HCT116 (cell line): ENCODE data around the gene RIOX2. TPM values are rescaled to one million over a fixed set of nuclear protein-coding genes. Genes with fewer than 3 reads are reported as not detected.

ENCODE experiments used
- ATAC-seq: fragments of 200-7000 bp; cut with Tn5 transposase; 2 replicates; pipeline ENCODE4 v1.9.1; 2020; ENCODE audit warnings: mild to moderate bottlenecking, moderate library complexity
- BruUV-seq: library from RNA; stranded (reverse); fragments of 400-500 nt; replicated peaks from 2 replicates; lab custom pipeline; 2021; lab: Mats Ljungman, UMichigan
- CTCF ChIA-PET: fragments of 300-600 bp; sonication (Branson Sonifier 250); formaldehyde crosslinking; loops from one replicate; lab custom pipeline; 2021; ENCODE audit warnings: antibody characterized with exemption; lab: Charles Lee
- POLR2A ChIA-PET: fragments of 300-600, 350-600 bp; sonication (Branson Sonifier 250); formaldehyde crosslinking; loops from one replicate; lab custom pipeline; 2021; ENCODE audit warnings: antibody characterized with exemption; lab: Charles Lee
- RAD21 ChIA-PET, 2 experiments: fragments of 300-600 bp; sonication (Branson Sonifier 250); formaldehyde crosslinking; loops; one replicate each; lab custom pipeline; 2023; ENCODE audit warnings: low total read pairs in 2 of 2; ENCODE audit not compliant: uncharacterized antibody in 2 of 2, unreplicated experiment in 2 of 2, low non-redundant PET in 1 of 2; lab: Charles Lee
- DNase-seq: peaks from one replicate; pipeline ENCODE4 v3.0.0-alpha.2; 2010; ENCODE audit warnings: low read depth, low spot score
- H2AFZ ChIP-seq: fragments of 200-600 bp; shearing (Covaris generic), sonication (generic); 2 replicates; pipeline ENCODE4 v1.6.1; 2017; ENCODE audit warnings: low read depth, mixed run types, mixed read lengths, antibody characterized with exemption, low read length; ENCODE audit not compliant: poor library complexity, severe bottlenecking
- H3K27ac ChIP-seq: 2 replicates; pipeline ENCODE4 v1.5.1; 2012; ENCODE audit warnings: low read depth, low read length
- H3K27me3 ChIP-seq: fragments of 200-600 bp; sonication (generic); 2 replicates; pipeline ENCODE4 v1.6.1; 2016; ENCODE audit warnings: mixed run types, low read length, mixed read lengths; ENCODE audit not compliant: insufficient read depth
- H3K36me3 ChIP-seq, 2 experiments: fragments of 200-500 bp in 1 of 2; fragments of 200-600 bp in 1 of 2; sonication (Bioruptor generic) in 1 of 2; sonication (generic) in 1 of 2; 2 replicates each; pipeline versions ENCODE4 v1.5.1 to v1.6.1; 2014 to 2016; ENCODE audit warnings: low read length in 2 of 2, inconsistent platforms in 1 of 2, mixed read lengths in 1 of 2, mixed run types in 1 of 2; ENCODE audit not compliant: insufficient read depth in 2 of 2, control insufficient read depth in 1 of 2
- H3K4me1 ChIP-seq, 2 experiments: fragments of 200-600 bp in 1 of 2; sonication (generic) in 1 of 2; 2 replicates each; pipeline versions ENCODE4 v1.5.1 to v1.6.1; 2012 to 2017; ENCODE audit warnings: low read length in 2 of 2, inconsistent platforms in 1 of 2, mild to moderate bottlenecking in 1 of 2, mixed read lengths in 1 of 2, mixed run types in 1 of 2, moderate library complexity in 1 of 2; ENCODE audit not compliant: insufficient read depth in 2 of 2, control insufficient read depth in 1 of 2
- H3K4me2 ChIP-seq: fragments of 200-600 bp; sonication (generic); 2 replicates; pipeline ENCODE4 v1.6.1; 2017; ENCODE audit warnings: mixed run types, low read length, mixed read lengths
- H3K4me3 ChIP-seq, 2 experiments: fragments of 200-600 bp in 1 of 2; sonication (generic) in 1 of 2; replicated peaks in 1 of 2; 2 replicates each; pipeline ENCODE4 v1.5.1; 2011 to 2016; ENCODE audit warnings: low read length in 2 of 2, control low read depth in 1 of 2, low read depth in 1 of 2, mild to moderate bottlenecking in 1 of 2, mixed read lengths in 1 of 2, mixed run types in 1 of 2
- H3K79me2 ChIP-seq: fragments of 200-600 bp; sonication (generic); 2 replicates; pipeline ENCODE4 v1.6.1; 2017; ENCODE audit warnings: mild to moderate bottlenecking, mixed run types, low read length, moderate library complexity, mixed read lengths; ENCODE audit not compliant: insufficient read depth
- H3K9ac ChIP-seq: fragments of 200-600 bp; sonication (generic); 2 replicates; pipeline ENCODE4 v1.6.1; 2016; ENCODE audit warnings: low read length, mixed read lengths
- H3K9me2 ChIP-seq: fragments of 200-600 bp; sonication (generic), shearing (Covaris generic); 2 replicates; pipeline ENCODE4 v1.6.1; 2017; ENCODE audit warnings: mixed run types, mild to moderate bottlenecking, moderate library complexity; ENCODE audit not compliant: insufficient read depth
- H3K9me3 ChIP-seq, 2 experiments: fragments of 200-500 bp in 1 of 2; fragments of 200-600 bp in 1 of 2; sonication (Bioruptor generic) in 1 of 2; sonication (generic) in 1 of 2; 2 replicates each; pipeline ENCODE4 v1.6.1; 2014 to 2017; ENCODE audit warnings: low read length in 2 of 2, mixed read lengths in 2 of 2, inconsistent platforms in 1 of 2, low read depth in 1 of 2, mild to moderate bottlenecking in 1 of 2, mixed run types in 1 of 2, moderate library complexity in 1 of 2; ENCODE audit not compliant: control insufficient read depth in 1 of 2, insufficient read depth in 1 of 2
- H4K20me1 ChIP-seq: fragments of 200-600 bp; sonication (generic), shearing (Covaris generic); 2 replicates; pipeline ENCODE4 v1.6.1; 2017; ENCODE audit warnings: mixed run types, mild to moderate bottlenecking, moderate library complexity; ENCODE audit not compliant: insufficient read depth
- CBX3 ChIP-seq: IDR thresholded peaks from 2 replicates; pipeline ENCODE4 v1.6.1; 2012; ENCODE audit warnings: low read depth
- CEBPB ChIP-seq: IDR thresholded peaks from 2 replicates; pipeline ENCODE4 v1.6.1; 2012; ENCODE audit warnings: low read depth
- EGR1 ChIP-seq: IDR thresholded peaks from 2 replicates; pipeline ENCODE4 v1.6.1; 2012; ENCODE audit warnings: low read depth
- ELF1 ChIP-seq: IDR thresholded peaks from 2 replicates; pipeline ENCODE4 v1.6.1; 2012; ENCODE audit warnings: low read depth, borderline replicate concordance
- EZH2 ChIP-seq: fragments of 200-600 bp; sonication (generic); IDR thresholded peaks from 2 replicates; pipeline ENCODE4 v1.6.1; 2017; ENCODE audit warnings: antibody characterized with exemption, mixed run types
- EZH2phosphoT487 ChIP-seq: fragments of 200-600 bp; IDR thresholded peaks from 2 replicates; pipeline ENCODE4 v1.6.1; 2018; ENCODE audit warnings: antibody characterized with exemption, borderline replicate concordance
- FOSL1 ChIP-seq: IDR thresholded peaks from 2 replicates; pipeline ENCODE4 v1.6.1; 2012; ENCODE audit warnings: low read depth
- JUND ChIP-seq: IDR thresholded peaks from 2 replicates; pipeline ENCODE4 v1.6.1; 2012
- MAX ChIP-seq: IDR thresholded peaks from 2 replicates; pipeline ENCODE4 v1.6.1; 2012
- POLR2A ChIP-seq: IDR thresholded peaks from 2 replicates; pipeline ENCODE4 v1.7.0; 2011; ENCODE audit warnings: borderline replicate concordance; ENCODE audit not compliant: insufficient read depth, insufficient read length; ENCODE audit errors: extremely low read depth
- RAD21 ChIP-seq: IDR thresholded peaks from 2 replicates; pipeline ENCODE4 v1.6.1; 2012; ENCODE audit warnings: low read depth, mild to moderate bottlenecking
- REST ChIP-seq: IDR thresholded peaks from 2 replicates; pipeline ENCODE4 v1.6.1; 2012; ENCODE audit warnings: low read depth
- SIN3A ChIP-seq: IDR thresholded peaks from 2 replicates; pipeline ENCODE4 v1.6.1; 2012; ENCODE audit warnings: low read depth
- SP1 ChIP-seq: IDR thresholded peaks from 2 replicates; pipeline ENCODE4 v1.6.1; 2012; ENCODE audit warnings: low read depth
- TCF7L2 ChIP-seq: IDR thresholded peaks from 2 replicates; pipeline ENCODE4 v1.7.0; 2011; ENCODE audit warnings: borderline replicate concordance, inconsistent platforms; ENCODE audit not compliant: insufficient read depth, insufficient read length; ENCODE audit errors: extremely low read depth
- YY1 ChIP-seq: IDR thresholded peaks from 2 replicates; pipeline ENCODE4 v1.6.1; 2011; ENCODE audit warnings: low read length, low read depth, moderate library complexity, mild to moderate bottlenecking; ENCODE audit not compliant: insufficient replicate concordance; ENCODE audit errors: extremely low read depth
- ZFX ChIP-seq: fragments of 450-650 bp; IDR thresholded peaks from 2 replicates; pipeline ENCODE4 v1.6.1; 2017
- intact Hi-C: fragments of 100-400 bp; cut with micrococcal nuclease; formaldehyde crosslinking; loops from 2 replicates; pipeline ENCODE4 v1.10.0; 2022
- total RNA-seq: library from RNA; stranded (reverse); gene quantifications from one replicate; pipeline ENCODE4 v1.2.1, GENCODE V29; 2021; ENCODE audit not compliant: unreplicated experiment
- TF ChIP-seq, protein P1 (sequence below): IDR thresholded peaks from 2 replicates; pipeline ENCODE4 v1.6.1; 2011; ENCODE audit warnings: mild to moderate bottlenecking, low read length, moderate library complexity; ENCODE audit not compliant: insufficient replicate concordance; ENCODE audit errors: extremely low read depth

The RIOX2 gene
- total RNA-seq, 1 experiment from 2014 or later, result 39.1 TPM

DNA sequence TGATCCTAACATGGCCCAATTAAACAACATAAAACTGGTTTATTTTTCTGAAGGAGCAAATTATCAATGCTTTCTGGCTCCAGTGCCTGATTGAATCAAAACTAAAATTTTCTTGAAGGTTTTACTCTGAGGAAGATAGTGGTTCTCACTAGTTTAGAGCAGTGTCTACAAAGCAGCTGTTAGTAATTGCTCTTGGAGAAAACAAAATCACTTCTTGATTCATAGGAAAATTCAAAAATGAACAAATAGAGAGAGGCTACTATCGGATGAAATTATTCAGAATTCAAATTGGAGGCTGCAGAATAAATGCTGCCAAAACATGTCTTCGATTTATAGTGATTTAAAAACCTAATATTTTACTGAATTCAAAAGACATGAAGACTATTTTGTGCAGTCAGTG lies 15.1 kb upstream of the RIOX2 start:
- Histone ChIP-seq H3K9ac (no peak overlapping the region), H3K79me2 (no peaks in the 10 kb centered on the region), H3K4me2 (no peak overlapping the region), H3K9me2 (no peaks in the 10 kb centered on the region), H4K20me1 (no peaks in the 10 kb centered on the region), H3K4me1 (no peaks in the 10 kb centered on the region), H3K27ac (no peak overlapping the region), H3K9me3 (no peaks in the 10 kb centered on the region), H3K36me3 (no peaks in the 10 kb centered on the region), H3K4me3 (no peak overlapping the region), H2AFZ (no peak overlapping the region), H3K27me3 (no peaks in the 10 kb centered on the region)
- ATAC-seq, result no peak
- intact Hi-C loops, result no loop called here
- no peak for DNase-seq
- no TSS peak for BruUV-seq
- ChIA-PET CTCF (no interaction called here), POLR2A (no interaction called here), RAD21 (no interaction called here)
- TF ChIP-seq JUND (no peak), ZFX (no peak), EGR1 (no peak), CBX3 (no peak), YY1 (no peak), SIN3A (no peak), MAX (no peak), RAD21 (no peak), FOSL1 (no peak), POLR2A (no peak), EZH2 (no peak), CEBPB (no peak), REST (no peak), SP1 (no peak), ELF1 (no peak), TCF7L2 (no peak), EZH2phosphoT487 (no peak)
- TF ChIP-seq, protein P1, sequence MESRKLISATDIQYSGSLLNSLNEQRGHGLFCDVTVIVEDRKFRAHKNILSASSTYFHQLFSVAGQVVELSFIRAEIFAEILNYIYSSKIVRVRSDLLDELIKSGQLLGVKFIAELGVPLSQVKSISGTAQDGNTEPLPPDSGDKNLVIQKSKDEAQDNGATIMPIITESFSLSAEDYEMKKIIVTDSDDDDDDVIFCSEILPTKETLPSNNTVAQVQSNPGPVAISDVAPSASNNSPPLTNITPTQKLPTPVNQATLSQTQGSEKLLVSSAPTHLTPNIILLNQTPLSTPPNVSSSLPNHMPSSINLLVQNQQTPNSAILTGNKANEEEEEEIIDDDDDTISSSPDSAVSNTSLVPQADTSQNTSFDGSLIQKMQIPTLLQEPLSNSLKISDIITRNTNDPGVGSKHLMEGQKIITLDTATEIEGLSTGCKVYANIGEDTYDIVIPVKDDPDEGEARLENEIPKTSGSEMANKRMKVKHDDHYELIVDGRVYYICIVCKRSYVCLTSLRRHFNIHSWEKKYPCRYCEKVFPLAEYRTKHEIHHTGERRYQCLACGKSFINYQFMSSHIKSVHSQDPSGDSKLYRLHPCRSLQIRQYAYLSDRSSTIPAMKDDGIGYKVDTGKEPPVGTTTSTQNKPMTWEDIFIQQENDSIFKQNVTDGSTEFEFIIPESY, result no peak
